GM12875 (cell line): Measurements from ENCODE around the gene PLPP4.

Source experiments
- H3K4me3 ChIP-seq: one replicate; pipeline ENCODE4 v1.5.1; 2011; ENCODE audit warnings: low read depth, low read length, control low read depth
- TF ChIP-seq, protein P1 (sequence below): IDR thresholded peaks from 2 replicates; pipeline ENCODE4 v1.5.1; 2011; ENCODE audit warnings: low read depth, mild to moderate bottlenecking, control low read depth, inconsistent platforms, low read length, moderate library complexity, borderline replicate concordance; ENCODE audit not compliant: insufficient read depth

PLPP4 gene

DNA sequence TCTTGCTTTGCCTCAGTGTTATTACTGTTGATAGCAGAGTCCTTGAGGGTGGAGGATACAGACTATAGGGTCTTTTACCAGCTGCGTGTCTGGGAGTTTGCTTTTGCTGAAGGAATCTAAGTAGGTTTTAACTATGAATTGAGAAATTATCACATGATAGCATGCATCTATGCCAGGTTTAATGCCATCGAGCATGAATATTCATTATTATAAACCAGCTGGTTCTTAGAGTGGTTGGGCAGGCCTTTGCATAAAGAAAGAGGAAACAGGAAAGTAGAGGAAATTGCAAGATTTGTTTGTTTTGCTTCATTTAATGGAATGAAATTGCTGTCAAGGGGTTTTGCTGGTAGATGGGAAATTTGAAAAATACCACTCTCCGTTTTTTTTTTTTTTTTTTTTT lies 70.7 kb downstream of the PLPP4 start:
- H3K4me3 ChIP-seq: no peak overlapping the region
- TF ChIP-seq, protein P1, sequence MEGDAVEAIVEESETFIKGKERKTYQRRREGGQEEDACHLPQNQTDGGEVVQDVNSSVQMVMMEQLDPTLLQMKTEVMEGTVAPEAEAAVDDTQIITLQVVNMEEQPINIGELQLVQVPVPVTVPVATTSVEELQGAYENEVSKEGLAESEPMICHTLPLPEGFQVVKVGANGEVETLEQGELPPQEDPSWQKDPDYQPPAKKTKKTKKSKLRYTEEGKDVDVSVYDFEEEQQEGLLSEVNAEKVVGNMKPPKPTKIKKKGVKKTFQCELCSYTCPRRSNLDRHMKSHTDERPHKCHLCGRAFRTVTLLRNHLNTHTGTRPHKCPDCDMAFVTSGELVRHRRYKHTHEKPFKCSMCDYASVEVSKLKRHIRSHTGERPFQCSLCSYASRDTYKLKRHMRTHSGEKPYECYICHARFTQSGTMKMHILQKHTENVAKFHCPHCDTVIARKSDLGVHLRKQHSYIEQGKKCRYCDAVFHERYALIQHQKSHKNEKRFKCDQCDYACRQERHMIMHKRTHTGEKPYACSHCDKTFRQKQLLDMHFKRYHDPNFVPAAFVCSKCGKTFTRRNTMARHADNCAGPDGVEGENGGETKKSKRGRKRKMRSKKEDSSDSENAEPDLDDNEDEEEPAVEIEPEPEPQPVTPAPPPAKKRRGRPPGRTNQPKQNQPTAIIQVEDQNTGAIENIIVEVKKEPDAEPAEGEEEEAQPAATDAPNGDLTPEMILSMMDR: no peak

DNA sequence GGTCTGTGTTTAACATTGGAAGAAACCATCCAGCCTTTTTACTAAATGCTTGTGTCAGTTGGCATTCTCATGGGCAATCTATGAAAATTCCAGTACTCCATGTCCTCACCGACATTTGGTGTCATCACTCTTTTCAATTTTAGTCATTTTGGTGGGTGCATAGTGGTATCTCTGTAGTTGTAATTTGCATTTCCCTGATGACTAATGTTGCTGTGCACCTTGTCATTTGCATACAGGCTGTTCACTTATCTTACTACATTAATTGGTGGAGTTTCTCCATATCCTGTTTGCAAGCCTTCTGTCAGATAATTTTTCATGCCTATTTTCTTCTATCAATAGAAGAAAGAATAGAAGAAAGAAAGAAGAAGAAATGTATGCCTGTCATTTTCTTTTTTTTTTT lies 73.7 kb downstream of the PLPP4 start:
- H3K4me3 ChIP-seq: no peak overlapping the region
- TF ChIP-seq, protein P1: no peak

DNA sequence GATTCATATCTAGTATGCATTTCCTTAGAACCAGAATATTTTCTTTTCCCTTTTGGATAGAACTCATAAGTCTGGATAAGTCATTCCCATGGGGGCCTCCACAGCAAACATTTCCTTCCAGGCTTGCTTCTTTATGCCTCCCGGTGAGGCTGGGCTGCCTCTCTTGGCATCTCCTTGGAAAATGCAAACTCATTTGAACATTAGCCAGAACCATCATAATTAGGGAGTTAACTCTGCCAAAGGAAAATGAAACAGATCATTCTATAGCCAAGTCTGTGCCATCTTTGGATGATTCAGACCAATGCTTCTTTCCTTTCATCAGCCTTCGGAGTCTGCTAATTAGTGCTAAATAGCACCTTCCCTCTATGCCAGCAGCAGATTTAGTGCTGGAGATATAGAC lies 81.1 kb downstream of the PLPP4 start:
- TF ChIP-seq, protein P1: no peak
- H3K4me3 ChIP-seq: no peak overlapping the region

DNA sequence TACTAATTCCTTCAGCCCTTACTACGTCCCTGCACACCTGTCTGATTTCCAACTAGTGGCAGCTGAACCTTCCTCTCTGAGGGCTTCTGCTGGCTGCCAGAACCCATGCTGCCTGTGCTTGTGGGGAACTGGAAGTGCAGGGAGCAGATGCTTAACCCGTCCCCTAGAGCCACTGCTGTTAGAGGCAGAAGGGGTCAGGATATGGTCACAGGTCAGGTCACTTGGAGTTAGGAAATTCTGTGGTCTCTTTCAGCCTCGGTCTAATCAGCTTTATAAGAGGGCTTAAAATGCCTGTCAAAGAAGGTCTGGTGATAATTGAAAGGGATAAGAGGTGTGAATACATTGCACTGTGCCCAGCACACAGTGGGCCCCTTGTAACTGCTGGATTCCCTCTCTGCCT lies 82.0 kb downstream of the PLPP4 start:
- no peak overlapping the region for H3K4me3 ChIP-seq
- TF ChIP-seq, protein P1: no peak

DNA sequence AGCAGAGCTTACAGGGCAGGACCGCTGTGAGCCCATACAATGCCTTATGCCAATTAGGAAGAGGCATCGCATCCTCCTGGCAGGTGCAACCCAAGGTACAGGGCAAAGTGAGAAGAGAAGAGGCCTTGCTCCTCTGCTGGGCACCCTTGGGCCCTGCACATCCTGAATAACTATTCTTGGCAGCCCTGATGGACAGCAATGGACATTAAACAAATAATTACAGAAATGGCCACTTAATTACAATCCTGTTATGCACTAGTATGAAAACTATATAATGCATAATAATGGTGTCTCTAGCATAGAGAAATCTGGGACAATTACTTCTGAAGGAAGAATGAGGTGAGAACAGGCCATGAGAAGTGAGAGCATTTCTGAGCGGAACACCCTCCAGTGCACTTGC lies 83.5 kb downstream of the PLPP4 start:
- H3K4me3 ChIP-seq: no peak overlapping the region
- TF ChIP-seq, protein P1: no peak

DNA sequence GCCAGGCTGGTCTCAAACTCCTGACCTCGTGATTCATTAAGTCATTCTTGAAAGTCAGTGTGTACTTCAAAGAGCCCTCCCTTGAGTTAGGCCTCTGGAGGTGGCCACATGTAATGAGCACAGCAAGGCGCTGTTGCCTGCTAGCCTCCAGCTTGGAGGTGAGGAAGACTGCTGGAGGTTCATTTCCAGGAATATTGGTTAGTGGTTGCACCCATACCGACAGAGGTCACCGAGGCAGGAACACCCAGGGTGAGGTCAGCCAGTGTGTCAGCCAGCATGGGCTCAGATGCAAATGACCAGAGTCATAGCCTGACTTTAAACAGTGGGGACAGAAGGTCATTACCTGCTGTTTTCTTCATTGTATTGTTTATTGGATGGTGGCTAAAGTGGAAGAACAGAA lies 85.0 kb downstream of the PLPP4 start:
- no peak overlapping the region for H3K4me3 ChIP-seq
- TF ChIP-seq, protein P1: no peak

DNA sequence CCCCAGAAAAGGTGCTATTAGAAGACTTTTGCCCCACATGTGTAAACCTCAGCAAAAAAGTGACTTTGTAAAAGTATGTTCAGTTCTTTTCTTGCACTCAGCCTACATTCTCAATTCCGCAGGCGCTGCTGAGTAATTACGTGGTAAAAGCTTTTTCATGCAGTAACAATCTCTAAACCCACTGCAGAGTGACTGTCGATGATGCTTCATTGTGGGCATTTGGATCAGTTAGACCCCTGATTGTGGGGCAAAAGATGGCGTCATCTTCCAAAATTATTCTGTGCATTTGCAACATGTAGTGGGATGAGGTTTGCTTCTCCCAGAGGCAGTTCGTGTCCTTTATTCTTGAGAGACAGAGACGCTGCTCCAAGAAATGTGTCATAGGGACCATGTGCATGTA lies 85.6 kb downstream of the PLPP4 start:
- TF ChIP-seq, protein P1: no peak
- H3K4me3 ChIP-seq: no peak overlapping the region
